SIG-M5 (cell line): ENCODE measurements around the gene CALU.

Source experiments
- DNase-seq: peaks from one replicate; lab custom pipeline; 2025; lab: John Stamatoyannopoulos, UW

CALU gene

DNA sequence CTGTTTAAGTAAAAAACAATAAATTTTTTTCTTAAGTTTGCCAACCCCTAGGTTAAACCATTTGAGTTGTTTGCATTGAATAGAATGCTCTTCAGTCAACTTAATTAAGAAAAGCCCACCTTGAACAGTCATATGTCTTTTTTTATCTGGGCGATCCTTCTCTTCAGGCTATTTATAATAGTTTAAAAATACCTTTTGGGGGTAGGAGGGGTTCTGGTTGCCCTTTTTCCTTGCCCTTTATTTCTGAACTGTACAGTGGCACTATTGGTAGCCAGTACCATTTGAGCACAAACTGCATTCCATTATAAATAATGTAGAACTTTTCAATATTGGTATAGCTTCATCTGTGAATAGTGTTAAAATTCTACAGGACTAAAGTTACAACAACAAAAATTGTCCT is 13.1 kb downstream of the CALU start:
- DNase-seq = no peak

DNA sequence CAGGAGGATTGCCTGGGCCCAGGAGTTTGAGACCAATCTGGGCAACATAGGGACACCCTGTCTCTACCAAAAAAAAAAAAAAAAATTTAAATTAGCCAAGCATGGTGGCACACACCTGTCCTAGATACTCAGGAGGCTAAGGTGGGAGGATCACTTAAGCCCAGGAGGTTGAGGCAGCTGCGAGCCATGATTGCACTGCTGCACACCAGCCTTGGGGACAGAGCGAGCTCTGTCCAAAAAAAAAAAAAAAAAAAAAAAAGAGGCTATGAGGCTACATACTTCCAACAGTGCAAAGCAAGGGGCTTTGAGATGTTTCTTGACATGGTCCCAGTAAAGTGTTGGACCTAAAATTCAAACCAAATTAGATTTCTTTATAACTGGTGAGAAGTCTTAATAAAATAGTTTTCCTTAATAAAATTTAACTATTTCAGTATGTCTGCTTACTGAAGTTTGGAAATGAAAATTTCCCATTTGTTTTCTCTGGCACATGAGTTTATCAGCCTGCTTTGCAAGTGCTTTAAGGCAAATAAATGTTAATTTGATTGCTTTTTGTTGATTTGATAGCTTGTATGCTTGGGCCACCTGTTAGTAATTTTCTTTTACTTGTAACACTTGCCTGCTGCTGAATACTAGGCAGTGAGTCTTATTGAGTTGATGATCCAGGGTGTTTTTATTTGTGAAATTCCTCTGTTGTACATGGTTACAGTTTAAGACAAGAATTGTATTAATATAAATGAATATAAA is 16.1 kb downstream of the CALU start:
- no peak for DNase-seq

DNA sequence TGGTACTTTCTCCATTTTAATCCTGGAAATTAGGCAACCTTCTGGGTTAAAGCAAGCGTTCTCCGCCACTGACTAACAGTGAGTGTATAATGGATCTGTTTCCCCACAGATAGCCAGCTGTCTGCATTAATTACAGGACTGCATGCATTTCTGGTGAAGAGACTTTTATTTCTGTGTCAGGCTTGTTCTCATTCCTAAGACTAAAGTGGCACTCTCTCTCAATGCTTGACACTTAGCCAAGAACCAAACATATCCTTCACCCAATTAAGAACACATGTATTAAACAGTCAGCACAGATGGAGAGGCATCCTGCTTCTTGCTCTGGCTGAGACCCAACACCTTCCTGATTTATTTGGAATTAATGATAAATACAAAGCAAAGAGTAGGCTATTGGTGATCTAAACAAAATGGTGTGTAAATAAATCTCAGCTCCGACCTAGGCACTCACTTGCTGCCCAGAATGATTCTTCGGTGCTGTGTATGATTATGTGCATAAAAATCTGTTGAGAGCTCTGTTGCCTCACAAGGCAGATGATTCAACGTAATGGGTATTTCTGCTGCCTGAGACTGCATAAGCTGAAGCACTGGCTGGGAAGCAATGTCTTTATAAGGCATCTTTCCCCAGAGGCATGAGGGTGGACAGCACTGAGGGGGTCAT is 16.8 kb downstream of the CALU start:
- DNase-seq = no peak

DNA sequence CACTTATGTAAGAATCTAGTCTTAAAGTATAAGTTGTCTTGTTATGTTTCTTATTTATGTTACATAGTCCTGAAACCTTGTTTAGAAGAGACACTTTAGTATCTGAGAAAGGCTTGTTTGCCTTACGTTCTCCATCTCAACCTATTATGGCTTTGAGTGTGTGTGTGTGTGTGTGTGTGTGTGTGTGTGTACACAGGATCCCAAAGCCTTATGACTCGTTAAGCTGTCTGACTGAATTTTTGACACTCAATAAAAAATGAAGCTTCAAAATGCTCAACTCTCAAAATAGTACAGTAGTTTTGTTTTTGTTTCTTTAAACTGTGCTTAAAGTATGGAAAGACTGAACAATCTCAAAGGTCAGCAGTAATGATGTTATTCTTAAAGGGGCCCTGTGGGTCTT is 18.0 kb downstream of the CALU start:
- no peak for DNase-seq

DNA sequence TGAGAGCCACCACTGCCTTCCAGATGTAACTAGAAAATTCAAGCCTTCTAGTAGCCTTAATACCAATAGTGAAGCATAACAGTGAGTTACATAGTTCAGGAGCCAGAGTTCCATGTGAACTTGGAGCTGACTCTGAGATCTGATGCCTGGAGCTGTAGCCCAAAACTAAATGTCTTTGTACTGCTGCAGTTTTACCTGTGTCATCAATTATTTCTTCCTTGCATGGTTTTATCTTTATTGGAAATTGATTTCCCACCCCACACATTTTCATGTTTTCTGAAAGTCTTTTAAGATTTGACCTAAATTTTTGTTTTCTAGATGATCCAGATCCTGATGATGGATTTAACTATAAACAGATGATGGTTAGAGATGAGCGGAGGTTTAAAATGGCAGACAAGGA is 19.4 kb downstream of the CALU start:
- DNase-seq = no peak

DNA sequence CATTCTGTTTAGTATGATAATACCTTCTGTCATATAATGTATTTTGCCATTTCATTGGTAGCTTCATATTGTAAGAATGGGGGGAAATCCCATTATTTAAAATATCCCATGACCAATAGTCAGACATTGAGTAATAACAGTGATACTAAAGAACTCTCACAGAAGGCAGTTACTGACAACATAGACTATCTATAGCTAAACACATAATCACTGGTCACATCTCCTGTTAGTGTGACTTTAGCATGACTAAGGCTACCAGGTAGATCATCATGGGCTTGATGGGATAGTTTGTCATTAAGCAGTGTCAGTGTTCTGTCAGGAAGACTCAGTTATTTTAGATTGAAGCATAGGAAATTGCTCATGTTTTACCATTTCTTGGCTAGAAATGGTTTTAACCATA is 20.1 kb downstream of the CALU start:
- DNase-seq = no peak

DNA sequence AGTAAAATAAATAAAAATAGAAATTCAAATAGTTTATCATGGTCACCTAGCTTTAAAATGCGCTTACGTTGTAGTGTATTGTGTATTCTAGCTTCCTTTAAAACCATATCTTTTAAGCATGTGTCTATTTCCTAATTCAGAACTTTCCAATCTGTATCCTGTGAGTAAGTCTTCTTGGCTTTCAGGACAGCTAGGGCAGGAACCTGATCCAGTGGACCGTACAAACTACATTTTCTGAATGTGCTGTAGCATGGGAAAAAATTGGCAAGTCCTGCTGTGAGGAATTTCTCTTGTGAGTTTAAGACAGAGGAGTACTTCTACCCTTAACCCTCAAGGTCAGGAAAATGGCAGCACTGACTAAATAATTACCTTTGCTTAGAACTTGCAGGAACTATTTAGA is 24.4 kb downstream of the CALU start:
- no peak for DNase-seq

DNA sequence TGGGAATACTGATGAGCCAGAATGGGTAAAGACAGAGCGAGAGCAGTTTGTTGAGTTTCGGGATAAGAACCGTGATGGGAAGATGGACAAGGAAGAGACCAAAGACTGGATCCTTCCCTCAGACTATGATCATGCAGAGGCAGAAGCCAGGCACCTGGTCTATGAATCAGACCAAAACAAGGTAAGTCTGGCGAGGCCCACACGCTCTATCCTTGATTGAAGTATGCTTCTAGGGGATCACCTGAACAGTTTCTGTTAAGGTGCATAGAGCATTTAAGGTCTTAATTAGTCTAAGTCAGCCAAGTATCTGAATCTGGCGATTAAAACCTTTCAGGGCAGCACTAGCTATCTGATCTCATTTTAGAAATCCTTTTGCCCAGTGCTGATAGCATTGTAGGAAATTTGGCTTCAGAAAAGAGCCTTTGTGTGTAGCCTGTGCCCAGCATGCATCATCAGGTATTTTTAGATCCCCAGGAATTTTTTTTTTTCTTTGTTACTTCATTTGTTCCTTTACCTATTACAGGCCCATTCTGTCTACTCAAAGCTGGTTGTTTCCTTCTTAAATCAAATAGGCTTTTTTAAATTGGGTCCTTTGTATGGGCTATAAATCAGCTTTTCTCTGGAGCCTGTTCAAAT is 28.4 kb downstream of the CALU start:
- DNase-seq = no peak

DNA sequence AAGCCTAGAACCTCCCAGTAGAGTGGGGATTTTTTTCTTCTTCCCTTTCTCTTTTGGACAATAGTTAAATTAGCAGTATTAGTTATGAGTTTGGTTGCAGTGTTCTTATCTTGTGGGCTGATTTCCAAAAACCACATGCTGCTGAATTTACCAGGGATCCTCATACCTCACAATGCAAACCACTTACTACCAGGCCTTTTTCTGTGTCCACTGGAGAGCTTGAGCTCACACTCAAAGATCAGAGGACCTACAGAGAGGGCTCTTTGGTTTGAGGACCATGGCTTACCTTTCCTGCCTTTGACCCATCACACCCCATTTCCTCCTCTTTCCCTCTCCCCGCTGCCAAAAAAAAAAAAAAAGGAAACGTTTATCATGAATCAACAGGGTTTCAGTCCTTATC is 31.1 kb downstream of the CALU start:
- no peak for DNase-seq

DNA sequence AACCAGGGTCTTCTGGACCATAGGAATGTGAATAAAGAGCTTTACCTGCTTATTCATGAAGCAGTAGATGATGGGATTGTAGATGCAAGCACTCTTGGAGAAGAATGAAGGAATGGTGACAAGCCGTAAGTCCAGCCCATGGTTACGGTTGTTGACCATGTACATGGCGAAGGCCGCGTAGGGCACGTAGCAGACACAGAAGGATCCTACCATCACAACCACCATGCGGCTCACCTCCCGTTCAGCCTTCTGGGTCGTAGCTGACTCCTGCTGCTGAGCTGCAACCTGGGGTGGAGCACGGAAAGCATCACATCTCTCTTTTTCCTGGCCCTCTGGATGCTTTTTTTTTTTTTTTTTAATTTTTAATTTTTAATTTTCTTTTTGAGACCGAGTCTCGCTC is 34.4 kb downstream of the CALU start:
- no peak for DNase-seq

DNA sequence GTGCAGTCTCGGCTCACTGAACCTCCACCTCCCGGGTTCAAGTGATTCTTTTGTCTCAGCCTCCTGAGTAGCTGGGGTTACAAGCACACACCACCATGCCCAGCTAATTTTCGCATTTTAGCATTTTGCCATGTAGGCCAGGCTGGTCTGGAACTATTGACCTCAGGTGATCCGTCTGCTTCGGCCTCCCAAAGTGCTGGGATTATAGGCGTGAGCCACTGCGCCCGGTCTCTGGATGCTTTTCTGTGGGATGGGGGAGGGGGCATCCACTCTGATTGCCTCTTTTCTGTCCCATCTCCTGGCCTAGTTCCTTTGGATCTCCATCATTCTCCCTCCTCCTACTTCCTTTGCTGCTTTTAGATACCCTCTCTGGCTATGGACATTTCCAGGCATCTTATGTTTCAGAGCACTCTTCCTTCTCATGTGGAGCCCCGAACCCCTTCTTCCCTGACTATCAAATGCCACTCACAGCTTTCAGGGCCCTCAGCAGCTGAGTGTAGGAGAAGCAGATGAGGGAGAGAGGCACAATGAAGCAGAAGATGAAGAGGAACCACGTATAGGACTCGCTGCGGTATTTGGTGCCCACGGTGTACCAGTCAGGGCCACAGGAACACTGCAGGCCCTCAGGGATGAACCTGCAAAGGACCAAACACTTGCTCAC is 35.0 kb downstream of the CALU start:
- no peak for DNase-seq

DNA sequence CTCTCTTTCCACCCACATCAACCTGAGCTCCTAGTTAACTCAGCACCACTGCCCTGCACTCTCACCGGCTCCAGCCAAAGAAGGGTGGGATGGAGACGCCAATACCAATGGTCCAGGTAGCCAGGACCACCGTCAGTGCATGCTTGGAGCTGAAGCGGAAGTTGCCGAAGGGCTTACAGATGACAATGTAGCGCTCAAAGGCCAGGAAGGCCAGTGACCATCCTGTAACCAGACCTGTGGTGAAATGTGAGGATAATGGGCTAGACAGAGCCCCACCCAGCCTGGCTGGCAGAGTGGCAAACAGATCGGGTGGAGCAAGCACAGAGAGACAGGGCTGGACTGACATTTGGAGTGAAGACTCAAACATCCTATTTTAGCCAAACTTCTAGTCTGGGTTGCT is 35.8 kb downstream of the CALU start:
- DNase-seq = no peak

DNA sequence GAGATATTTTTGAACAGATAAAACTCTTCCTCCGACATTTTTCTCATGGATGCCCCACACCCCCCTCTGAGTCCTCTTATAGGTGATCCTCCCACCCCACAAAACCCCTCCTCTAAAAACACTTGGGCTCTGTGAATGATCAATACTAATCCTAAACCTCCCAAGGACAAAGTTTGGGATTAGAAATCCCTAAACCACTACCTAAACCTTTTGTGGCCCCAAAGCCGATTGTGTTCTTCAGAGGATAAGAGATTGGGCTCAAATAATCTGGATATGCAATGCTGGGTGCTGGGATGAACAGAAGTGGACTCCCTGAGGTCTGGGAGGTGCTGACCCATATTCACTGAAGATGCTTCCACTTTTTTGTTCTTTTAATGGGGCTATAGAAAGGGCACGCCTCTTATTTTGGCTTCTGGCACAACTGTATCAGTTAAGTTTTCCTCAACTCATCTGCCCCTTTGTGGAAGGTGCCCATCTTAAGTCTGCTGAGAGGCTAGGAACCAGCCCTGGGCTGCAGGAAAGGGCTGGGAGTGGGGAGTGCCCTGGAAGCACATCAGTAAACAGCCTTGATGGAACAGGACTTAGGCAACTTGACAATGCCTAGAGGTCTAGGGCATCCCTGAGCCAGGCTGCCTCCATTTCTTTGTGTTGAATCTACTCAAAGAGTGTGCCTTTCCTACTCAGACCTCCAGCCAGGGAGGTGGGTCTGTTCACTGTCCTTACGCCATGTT is 36.8 kb downstream of the CALU start, which contains the start of gene OPN1SW:
Gene OPN1SW, minus strand, starts transcription at position 51 of the 731 bp plus-strand sequence. Its CDS starts 13 bp downstream, at position 38.
- DNase-seq = no peak

DNA sequence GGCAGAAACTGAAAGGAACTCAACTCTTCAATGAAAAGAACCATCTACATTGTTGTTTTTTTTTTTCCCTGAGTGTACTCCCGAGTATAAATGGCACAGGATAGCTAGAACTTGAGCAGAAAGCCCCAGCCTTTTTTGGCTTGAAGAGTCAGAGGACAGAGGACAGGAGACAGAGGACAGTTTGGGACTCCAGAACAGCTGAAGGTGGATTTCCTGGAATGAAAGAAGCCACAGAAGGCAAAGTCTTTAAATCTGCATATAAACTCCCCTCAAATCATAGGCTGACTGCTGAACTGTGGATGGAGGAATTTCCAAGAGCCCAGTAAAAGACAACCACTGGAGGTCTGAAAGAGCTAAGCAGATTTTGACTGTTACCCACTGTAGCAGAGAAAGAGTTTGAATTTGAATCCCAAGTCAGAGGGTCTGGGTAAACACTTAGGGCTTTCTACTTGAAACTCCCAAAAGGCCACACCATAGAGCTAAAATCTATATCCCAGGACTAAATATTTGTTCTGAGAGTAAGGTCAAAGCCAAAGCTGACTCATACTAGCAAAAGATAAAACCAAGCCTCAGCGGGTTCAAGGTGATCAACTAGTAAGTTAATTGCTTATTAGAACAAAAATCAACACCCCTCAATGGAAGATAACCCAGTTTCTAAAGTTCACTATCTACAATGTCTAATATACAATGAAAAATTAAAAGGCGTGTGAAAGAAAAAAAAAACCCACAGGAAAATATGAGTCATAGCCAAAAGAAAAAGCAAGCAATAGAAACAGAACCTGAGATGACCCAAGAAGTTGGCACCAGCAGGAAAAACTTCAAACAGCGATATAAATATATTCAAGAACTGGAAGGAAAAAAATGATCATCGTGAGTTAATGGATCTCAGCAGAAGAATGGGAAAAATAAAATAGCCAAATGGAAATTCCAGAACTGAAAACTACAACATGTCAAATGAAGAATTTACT is 38.3 kb downstream of the CALU start:
- no peak for DNase-seq

DNA sequence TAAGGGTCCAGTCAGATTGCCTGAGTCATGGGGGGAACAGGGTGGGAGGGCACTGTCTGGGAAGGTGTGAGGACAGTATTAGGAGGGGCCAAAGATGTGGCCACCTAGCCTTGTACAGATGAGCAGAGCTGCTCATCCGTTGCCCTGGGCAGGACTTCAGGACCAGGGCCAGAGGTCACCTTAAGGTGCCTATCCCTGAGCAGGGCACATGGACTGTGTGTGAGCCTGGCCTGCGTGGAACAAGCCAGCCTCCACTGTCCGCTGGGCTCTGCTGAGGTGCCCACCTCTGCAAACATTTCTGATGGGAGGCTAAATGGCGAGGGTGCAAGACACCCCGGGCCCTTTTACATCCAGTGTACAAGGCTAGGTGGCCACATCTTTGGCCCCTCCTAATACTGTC is 39.8 kb downstream of the CALU start:
- DNase-seq = no peak

DNA sequence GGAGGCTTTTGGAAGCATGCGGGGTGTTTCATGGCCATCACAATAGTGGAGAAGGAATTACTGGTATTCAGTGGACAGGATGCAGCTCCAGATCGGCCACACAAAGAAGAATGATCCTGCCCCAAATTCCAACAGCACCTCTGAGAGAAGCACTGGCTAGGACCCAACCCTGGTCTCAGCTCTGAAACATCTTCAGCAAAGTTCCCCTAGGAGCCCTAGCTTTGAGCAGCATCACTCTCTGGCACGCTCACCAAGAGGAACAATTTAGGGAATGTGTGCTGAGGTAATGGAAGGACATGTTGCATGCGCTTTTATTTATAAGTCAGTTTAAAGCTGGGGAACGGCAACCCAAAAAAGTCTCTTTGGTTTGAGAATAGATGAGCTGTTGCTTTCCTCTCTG is 42.0 kb downstream of the CALU start:
- DNase-seq = no peak

DNA sequence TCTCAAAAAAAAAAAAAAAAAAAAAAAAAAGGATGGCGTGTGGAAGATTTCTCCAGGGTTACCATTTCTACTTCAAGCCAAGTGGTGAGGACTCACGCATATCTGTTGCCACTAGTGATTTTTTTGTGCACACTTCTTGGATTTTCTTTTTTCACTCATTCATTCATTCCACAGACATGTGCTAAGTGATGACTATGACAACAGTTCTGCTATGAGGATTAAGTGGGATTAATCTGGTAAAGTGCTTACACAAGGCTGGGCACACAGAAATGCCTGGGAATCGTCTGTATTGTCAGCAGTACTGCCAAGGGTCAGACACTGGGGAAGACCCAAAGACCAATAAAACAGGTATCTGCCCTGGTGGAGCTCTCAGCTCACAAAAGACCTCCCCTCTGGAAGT is 42.7 kb downstream of the CALU start:
- DNase-seq = no peak

DNA sequence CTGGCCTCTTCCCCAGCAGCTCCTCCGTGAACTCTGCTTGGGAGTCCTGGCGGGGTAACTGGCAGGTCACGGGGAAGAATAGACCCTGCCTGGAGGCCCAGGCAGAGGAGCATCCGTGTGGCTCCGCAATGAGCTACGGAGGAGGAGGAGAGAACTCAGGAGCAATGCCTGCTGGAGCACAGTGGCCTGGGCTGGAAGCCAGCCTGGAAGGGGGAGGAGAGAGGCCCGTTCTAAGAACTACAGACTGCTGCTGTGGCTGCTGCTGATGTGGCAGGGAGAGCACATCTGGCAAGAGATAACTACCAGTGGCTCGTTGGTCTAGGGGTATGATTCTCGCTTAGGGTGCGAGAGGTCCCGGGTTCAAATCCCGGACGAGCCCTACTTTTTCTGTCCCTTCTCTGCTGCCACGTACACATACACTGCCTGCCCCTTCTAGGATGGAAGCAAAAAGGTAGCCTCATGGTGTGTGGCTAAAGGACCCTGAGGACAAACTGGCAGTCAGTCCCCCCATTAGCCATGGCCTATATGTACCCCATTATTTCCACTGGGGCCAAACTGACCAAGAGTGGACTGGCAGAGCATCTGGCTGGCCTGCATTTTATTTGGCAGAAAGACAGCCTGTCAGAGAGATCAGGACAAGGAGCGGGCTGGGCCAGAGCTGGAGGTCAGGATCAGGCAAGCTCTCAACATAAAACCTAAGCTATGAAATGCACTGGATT is 44.1 kb downstream of the CALU start:
- no peak for DNase-seq

DNA sequence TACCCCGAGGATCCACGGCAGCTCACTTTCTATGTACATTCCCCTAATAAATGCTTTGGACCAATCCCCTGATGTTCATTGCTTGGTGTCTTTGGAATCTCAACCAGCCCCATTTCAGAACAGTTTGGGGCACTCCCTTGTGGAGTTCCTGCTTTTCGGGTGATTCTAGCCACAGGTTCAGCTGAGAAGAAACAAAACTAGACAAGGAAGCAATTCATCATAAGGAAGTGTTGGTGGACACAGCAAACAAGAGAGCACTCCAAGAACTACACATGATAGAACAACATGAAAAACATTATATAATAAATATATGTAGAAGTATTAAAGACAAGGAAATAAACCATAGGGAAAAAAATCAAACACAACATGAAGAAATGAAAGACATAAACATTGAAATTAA is 46.6 kb downstream of the CALU start:
- DNase-seq = no peak
